Left ventricle myocardium inferior (tissue), 1 donor: ENCODE results near the gene WDR20. TPM values are rescaled to one million over a fixed set of nuclear protein-coding genes. Genes with fewer than 3 reads are reported as not detected.

Experiments used
- DNase-seq: peaks from one replicate; pipeline ENCODE4 v3.0.0-alpha.2; 2020
- H3K27ac ChIP-seq: fragments of 200-600 bp; replicated peaks from 2 replicates; pipeline ENCODE4 v1.8.0; 2021
- H3K27me3 ChIP-seq: fragments of 200-600 bp; 2 replicates; pipeline ENCODE4 v1.8.0; 2021; ENCODE audit warnings: low read depth
- H3K36me3 ChIP-seq: fragments of 200-600 bp; 2 replicates; pipeline ENCODE4 v1.8.0; 2021
- H3K4me1 ChIP-seq: fragments of 200-600 bp; 2 replicates; pipeline ENCODE4 v1.8.0; 2021
- H3K4me3 ChIP-seq: fragments of 200-600 bp; 2 replicates; pipeline ENCODE4 v1.8.0; 2021; ENCODE audit warnings: mild to moderate bottlenecking, moderate library complexity
- H3K9me3 ChIP-seq: fragments of 200-600 bp; replicated peaks from 2 replicates; pipeline ENCODE4 v1.8.0; 2021
- CTCF ChIP-seq: fragments of 200-600 bp; IDR thresholded peaks from 2 replicates; pipeline ENCODE4 v1.8.0; 2021; ENCODE audit warnings: antibody characterized with exemption, mild to moderate bottlenecking, borderline replicate concordance
- intact Hi-C: fragments of 100-400 bp; cut with micrococcal nuclease; formaldehyde crosslinking; loops from one replicate; pipeline ENCODE4 v1.11.0; 2022
- total RNA-seq: library from RNA; stranded (reverse); fragmentation: NEBNext Ultra II Directional; extraction: Animal tissue kit (Norgen Biotek cat#: 25700); gene quantifications from one replicate; pipeline ENCODE4 v1.2.1, GENCODE V29; 2021
- donor health status: DM: no; HTN: yes; CAD: no; lungs with severe emphysema.

The WDR20 gene
- total RNA-seq, 1 donor from 2014 or later = 20.9 TPM

GRCh38 chr14:102256716-102257115 lies 117.0 kb downstream of the WDR20 start:
- intact Hi-C loops = no loop called here
- Histone ChIP-seq H3K4me3 (no peak overlapping the region), H3K4me1 (peaks cover 10% of the 10 kb centered on the region), H3K27me3 (no peaks in the 10 kb centered on the region), H3K9me3 (no peaks in the 10 kb centered on the region), H3K27ac (no peak overlapping the region), H3K36me3 (no peaks in the 10 kb centered on the region)
- no peak for TF ChIP-seq CTCF
- DNase-seq = no peak

- no peak overlapping the region for H3K27ac ChIP-seq
- H3K36me3 ChIP-seq = no peaks in the 10 kb centered on the region
- intact Hi-C loops = no loop called here
- H3K4me3 ChIP-seq = no peak overlapping the region
- no peak for TF ChIP-seq CTCF
- no peak for DNase-seq
- H3K27me3 ChIP-seq = no peaks in the 10 kb centered on the region
- H3K9me3 ChIP-seq = no peaks in the 10 kb centered on the region
- peaks cover 19% of the 10 kb centered on the region for H3K4me1 ChIP-seq
Observed at GRCh38 chr14:102258136-102258535, 118.4 kb downstream of the WDR20 start.

Other genes with a start within 250 kb of the WDR20 start
- 402 TPM for gene DYNC1H1, start 175.3 kb upstream of the WDR20 start, total RNA-seq
- 423 TPM for gene HSP90AA1, start 52.9 kb upstream of the WDR20 start, total RNA-seq
- gene MOK, start 165.3 kb downstream of the WDR20 start, total RNA-seq = 12.2 TPM
- 6.9 TPM for gene ZNF839, start 179.8 kb downstream of the WDR20 start, total RNA-seq
- 33.4 TPM for gene CINP, start 223.0 kb downstream of the WDR20 start, total RNA-seq
- 20.0 TPM for gene TECPR2, start 223.0 kb downstream of the WDR20 start, total RNA-seq